ENCODE data around the gene PRAME. TPM values are rescaled to one million over a fixed set of nuclear protein-coding genes. Genes with fewer than 3 reads are reported as not detected.

Gene PRAME
- total and polyA plus RNA-seq, 2 of the 13 experiments (the other 11 are each of a cell fraction or from before 2014, with no cell fraction given), result 0.11 to 0.83 TPM

DNA sequence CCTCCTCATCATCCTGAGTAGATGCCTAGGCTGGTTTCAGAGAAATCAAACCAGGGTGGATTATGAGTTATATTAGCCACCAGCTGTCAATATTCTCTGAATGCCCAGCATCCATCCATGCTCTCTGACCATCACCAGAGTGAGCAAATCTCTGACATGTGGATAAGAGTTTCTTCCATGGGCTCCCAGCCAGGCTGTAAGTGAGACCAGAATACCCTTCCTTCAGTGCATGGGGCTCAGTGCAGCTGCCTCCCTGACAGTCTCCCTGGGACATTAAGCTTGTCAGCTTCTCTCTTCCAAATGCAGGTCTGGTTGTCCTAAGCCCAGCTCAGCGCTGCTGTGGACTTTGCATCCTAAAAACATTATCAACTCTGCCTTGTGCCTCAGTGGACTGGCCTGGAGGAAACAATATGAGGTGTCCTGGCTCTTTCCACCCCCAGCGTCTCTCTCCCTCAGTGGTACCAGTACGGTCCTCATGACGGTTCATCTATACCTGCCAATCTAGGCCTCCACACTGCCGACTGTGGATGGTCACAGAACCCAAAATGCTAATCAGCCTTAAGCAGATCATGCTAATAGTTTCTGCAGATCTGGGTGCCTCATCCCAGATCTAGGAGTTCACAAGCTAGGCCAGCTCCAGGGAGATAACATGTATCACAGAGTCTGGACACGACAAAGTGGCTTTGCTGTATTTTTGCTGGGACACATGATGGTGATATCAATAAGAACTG is 41.6 kb upstream of the PRAME start:
- ChIA-PET POLR2A (no interaction called here), CTCF (ENCODE audit: low intra/inter-chr PET ratio, low total read pairs) (no interaction called here)
- intact Hi-C loops (cut with micrococcal nuclease; ENCODE audit: unreplicated experiment), result no loop called here

More for the DNA sequence above, 41.6 kb upstream of the PRAME start:
- Histone ChIP-seq H4K20me1 (ENCODE audit: insufficient read depth, low read length) (no peaks in the 10 kb centered on the region), H3K4me1 (ENCODE audit: insufficient read depth, low read length) (no peaks in the 10 kb centered on the region), H3K9ac (ENCODE audit: insufficient read depth, low read depth, low read length) (no peak overlapping the region), H3K4me2 (ENCODE audit: low read depth, low read length) (no peak overlapping the region), H3K27ac (ENCODE audit: extremely low read length, insufficient read depth, low read length) (no peak overlapping the region), H3K27me3 (ENCODE audit: control insufficient read depth in 1 of 2, insufficient read depth in 2 of 2, low read length in 2 of 2) (peaks cover 2 to 22% of the 10 kb centered on the region in 2 experiments; a peak in 3 of 5 replicates), H3K36me3 (replicated peaks in 1 of 2; ENCODE audit: control insufficient read depth in 1 of 2, insufficient read depth in 2 of 2, low read length in 2 of 2) (no peaks in the 10 kb centered on the region), H3K4me3 (replicated peaks in 1 of 3; ENCODE audit: insufficient read depth in 1 of 3, low read depth in 2 of 3, low read length in 3 of 3) (no peak overlapping the region), H3K9me3 (ENCODE audit: low read length) (no peaks in the 10 kb centered on the region), H3K79me2 (ENCODE audit: insufficient read depth, low read length) (no peaks in the 10 kb centered on the region), H2AFZ (ENCODE audit: low read length) (no peak overlapping the region)
- in situ Hi-C loops (cut with HindIII; ENCODE audit: extremely low pct_ligation_motif_present, low pct_unique_long_range_greater_than_20kb), result no loop called here
- TF ChIP-seq MIER2 (CRISPR knock-in tag; IDR thresholded peaks at IDR 0.05), result no peak
- TF ChIP-seq, protein P1, sequence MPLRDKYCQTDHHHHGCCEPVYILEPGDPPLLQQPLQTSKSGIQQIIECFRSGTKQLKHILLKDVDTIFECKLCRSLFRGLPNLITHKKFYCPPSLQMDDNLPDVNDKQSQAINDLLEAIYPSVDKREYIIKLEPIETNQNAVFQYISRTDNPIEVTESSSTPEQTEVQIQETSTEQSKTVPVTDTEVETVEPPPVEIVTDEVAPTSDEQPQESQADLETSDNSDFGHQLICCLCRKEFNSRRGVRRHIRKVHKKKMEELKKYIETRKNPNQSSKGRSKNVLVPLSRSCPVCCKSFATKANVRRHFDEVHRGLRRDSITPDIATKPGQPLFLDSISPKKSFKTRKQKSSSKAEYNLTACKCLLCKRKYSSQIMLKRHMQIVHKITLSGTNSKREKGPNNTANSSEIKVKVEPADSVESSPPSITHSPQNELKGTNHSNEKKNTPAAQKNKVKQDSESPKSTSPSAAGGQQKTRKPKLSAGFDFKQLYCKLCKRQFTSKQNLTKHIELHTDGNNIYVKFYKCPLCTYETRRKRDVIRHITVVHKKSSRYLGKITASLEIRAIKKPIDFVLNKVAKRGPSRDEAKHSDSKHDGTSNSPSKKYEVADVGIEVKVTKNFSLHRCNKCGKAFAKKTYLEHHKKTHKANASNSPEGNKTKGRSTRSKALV (CRISPR knock-in tag; IDR thresholded peaks at IDR 0.05), result no peak
- no peak for TF ChIP-seq ZNF549 (CRISPR knock-in tag; IDR thresholded peaks at IDR 0.05)
- no peak for TF ChIP-seq ZNF350 (CRISPR knock-in tag; IDR thresholded peaks at IDR 0.05; ENCODE audit: borderline replicate concordance, low read depth)
- TF ChIP-seq, protein P2, sequence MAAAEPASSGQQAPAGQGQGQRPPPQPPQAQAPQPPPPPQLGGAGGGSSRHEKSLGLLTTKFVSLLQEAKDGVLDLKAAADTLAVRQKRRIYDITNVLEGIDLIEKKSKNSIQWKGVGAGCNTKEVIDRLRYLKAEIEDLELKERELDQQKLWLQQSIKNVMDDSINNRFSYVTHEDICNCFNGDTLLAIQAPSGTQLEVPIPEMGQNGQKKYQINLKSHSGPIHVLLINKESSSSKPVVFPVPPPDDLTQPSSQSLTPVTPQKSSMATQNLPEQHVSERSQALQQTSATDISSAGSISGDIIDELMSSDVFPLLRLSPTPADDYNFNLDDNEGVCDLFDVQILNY (CRISPR knock-in tag; conservative IDR thresholded peaks at IDR 0.05), result no peak
- TF ChIP-seq, protein P3, sequence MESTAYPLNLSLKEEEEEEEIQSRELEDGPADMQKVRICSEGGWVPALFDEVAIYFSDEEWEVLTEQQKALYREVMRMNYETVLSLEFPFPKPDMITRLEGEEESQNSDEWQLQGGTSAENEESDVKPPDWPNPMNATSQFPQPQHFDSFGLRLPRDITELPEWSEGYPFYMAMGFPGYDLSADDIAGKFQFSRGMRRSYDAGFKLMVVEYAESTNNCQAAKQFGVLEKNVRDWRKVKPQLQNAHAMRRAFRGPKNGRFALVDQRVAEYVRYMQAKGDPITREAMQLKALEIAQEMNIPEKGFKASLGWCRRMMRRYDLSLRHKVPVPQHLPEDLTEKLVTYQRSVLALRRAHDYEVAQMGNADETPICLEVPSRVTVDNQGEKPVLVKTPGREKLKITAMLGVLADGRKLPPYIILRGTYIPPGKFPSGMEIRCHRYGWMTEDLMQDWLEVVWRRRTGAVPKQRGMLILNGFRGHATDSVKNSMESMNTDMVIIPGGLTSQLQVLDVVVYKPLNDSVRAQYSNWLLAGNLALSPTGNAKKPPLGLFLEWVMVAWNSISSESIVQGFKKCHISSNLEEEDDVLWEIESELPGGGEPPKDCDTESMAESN (CRISPR knock-in tag; conservative IDR thresholded peaks at IDR 0.05), result no peak
- TF ChIP-seq ZNF747 (CRISPR knock-in tag; IDR thresholded peaks at IDR 0.05; ENCODE audit: borderline replicate concordance), result no peak
- no peak for TF ChIP-seq ZNF451 (CRISPR knock-in tag; IDR thresholded peaks at IDR 0.05)
- TF ChIP-seq MEF2D (CRISPR knock-in tag; IDR thresholded peaks at IDR 0.05), result no peak
- TF ChIP-seq, protein P4, sequence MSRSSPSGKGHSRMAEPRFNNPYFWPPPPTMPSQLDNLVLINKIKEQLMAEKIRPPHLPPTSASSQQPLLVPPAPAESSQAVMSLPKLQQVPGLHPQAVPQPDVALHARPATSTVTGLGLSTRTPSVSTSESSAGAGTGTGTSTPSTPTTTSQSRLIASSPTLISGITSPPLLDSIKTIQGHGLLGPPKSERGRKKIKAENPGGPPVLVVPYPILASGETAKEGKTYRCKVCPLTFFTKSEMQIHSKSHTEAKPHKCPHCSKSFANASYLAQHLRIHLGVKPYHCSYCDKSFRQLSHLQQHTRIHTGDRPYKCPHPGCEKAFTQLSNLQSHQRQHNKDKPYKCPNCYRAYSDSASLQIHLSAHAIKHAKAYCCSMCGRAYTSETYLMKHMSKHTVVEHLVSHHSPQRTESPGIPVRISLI (CRISPR knock-in tag; IDR thresholded peaks at IDR 0.05; ENCODE audit: borderline replicate concordance), result no peak
- ATAC-seq, result no peak
- 3% methylated on average over 4 of the region's 6 CpGs for WGBS (ENCODE audit: low lambda C conversion rate)
- no peak for FAIRE-seq
- no peak for DNase-seq (ENCODE audit: low spot score)
- no TSS peak for BruUV-seq (replicated peaks)

Data from HepG2 (cell line).